ENCODE measurements around the gene ZNF177. TPM values are rescaled to one million over a fixed set of nuclear protein-coding genes. Genes with fewer than 3 reads are reported as not detected.
"Not testable (repeated sequence)": the region's sequence is repeated elsewhere in the genome, so short reads cannot be mapped to it uniquely, and the experiment has no call there.

ZNF177 gene
- polyA plus RNA-seq (2012; ENCODE audit: low read depth, missing spikeins), result 0.98 TPM

DNA sequence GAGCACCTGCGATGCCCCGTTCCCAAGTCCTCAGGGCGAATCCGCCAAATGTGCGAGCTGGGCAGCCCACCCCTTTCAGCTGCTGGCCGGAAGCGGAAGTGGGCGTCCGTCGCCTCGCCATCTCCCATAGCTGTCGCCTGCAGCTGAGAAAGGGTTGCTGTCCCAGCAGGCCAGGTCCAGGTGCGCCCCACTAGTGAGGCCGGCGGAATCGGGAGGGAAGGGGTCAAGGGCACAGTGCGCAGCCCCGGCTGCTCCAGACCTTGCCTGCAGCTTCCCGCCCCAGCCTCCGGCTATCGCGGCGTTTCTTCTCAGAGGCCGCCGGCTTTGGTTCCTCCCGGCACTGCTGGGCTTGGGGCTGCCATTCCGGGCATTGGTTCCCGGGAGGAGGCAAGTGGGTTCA is at the start of gene ZNF177:
TSS of gene ZNF177 (plus strand) at position 109 of the 400 bp plus-strand sequence. CDS start 15,299 bp downstream, outside the sequence.
- TF ChIP-seq PAX5 (IDR thresholded peaks at IDR 0.05; ENCODE audit: insufficient read depth, low read length, severe bottlenecking) (no peak), TAF1 (IDR thresholded peaks at IDR 0.05; ENCODE audit: low read depth, low read length) (no peak), SPI1 (IDR thresholded peaks at IDR 0.05; ENCODE audit: low read depth, low read length) (no peak), POLR2A (IDR thresholded peaks at IDR 0.05; ENCODE audit: low read depth, low read length) (no peak), POLR2AphosphoS5 (IDR thresholded peaks at IDR 0.05; ENCODE audit: low read depth, low read length) (no peak), POU2F2 (IDR thresholded peaks at IDR 0.05; ENCODE audit: low read depth, low read length) (no peak)
- DNase-seq (ENCODE audit: insufficient read length, low spot score) (no peak), FAIRE-seq (no peak)

GRCh38 chr19:9313756-9314155 is 49.1 kb upstream of the ZNF177 start:
- FAIRE-seq (no peak), DNase-seq (ENCODE audit: insufficient read length, low spot score) (no peak)
- TF ChIP-seq TAF1 (IDR thresholded peaks at IDR 0.05; ENCODE audit: low read depth, low read length) (no peak), POU2F2 (IDR thresholded peaks at IDR 0.05; ENCODE audit: low read depth, low read length) (no peak), POLR2AphosphoS5 (IDR thresholded peaks at IDR 0.05; ENCODE audit: low read depth, low read length) (no peak), SPI1 (IDR thresholded peaks at IDR 0.05; ENCODE audit: low read depth, low read length) (no peak), POLR2A (IDR thresholded peaks at IDR 0.05; ENCODE audit: low read depth, low read length) (no peak), PAX5 (IDR thresholded peaks at IDR 0.05; ENCODE audit: insufficient read depth, low read length, severe bottlenecking) (no peak)

- TF ChIP-seq TAF1 (IDR thresholded peaks at IDR 0.05; ENCODE audit: low read depth, low read length) (no peak), POLR2AphosphoS5 (IDR thresholded peaks at IDR 0.05; ENCODE audit: low read depth, low read length) (no peak), POU2F2 (IDR thresholded peaks at IDR 0.05; ENCODE audit: low read depth, low read length) (no peak), PAX5 (IDR thresholded peaks at IDR 0.05; ENCODE audit: insufficient read depth, low read length, severe bottlenecking) (no peak), POLR2A (IDR thresholded peaks at IDR 0.05; ENCODE audit: low read depth, low read length) (no peak), SPI1 (IDR thresholded peaks at IDR 0.05; ENCODE audit: low read depth, low read length) (no peak)
- no peak for DNase-seq (ENCODE audit: insufficient read length, low spot score)
- FAIRE-seq, result no peak
Observed at GRCh38 chr19:9321338-9321737, 41.5 kb upstream of the ZNF177 start.

GRCh38 chr19:9321756-9322155 is 41.1 kb upstream of the ZNF177 start:
- not testable (repeated sequence) for FAIRE-seq; DNase-seq (ENCODE audit: insufficient read length, low spot score)

- FAIRE-seq; DNase-seq (ENCODE audit: insufficient read length, low spot score): not testable (repeated sequence)
Observed at GRCh38 chr19:9322201-9322600, 40.6 kb upstream of the ZNF177 start.

- FAIRE-seq (peak; percentile 83), DNase-seq (ENCODE audit: insufficient read length, low spot score) (peak; percentile 30)
- TF ChIP-seq TAF1 (IDR thresholded peaks at IDR 0.05; ENCODE audit: low read depth, low read length) (no peak), POU2F2 (IDR thresholded peaks at IDR 0.05; ENCODE audit: low read depth, low read length) (0 out of 2 replicates have a peak, but pooled peaks have one; percentile 31)
Observed at GRCh38 chr19:9323557-9323918, 39.3 kb upstream of the ZNF177 start.

- peak; percentile 85 for DNase-seq (ENCODE audit: insufficient read length, low spot score)
- TF ChIP-seq POU2F2 (IDR thresholded peaks at IDR 0.05; ENCODE audit: low read depth, low read length), result no peak
- peak; percentile 66 for TF ChIP-seq TAF1 (IDR thresholded peaks at IDR 0.05; ENCODE audit: low read depth, low read length)
- TF ChIP-seq POLR2A (IDR thresholded peaks at IDR 0.05; ENCODE audit: low read depth, low read length), result peak; percentile 73
- TF ChIP-seq SPI1 (IDR thresholded peaks at IDR 0.05; ENCODE audit: low read depth, low read length), result 0 out of 2 replicates have a peak, but pooled peaks have one; percentile 5
- TF ChIP-seq PAX5 (IDR thresholded peaks at IDR 0.05; ENCODE audit: insufficient read depth, low read length, severe bottlenecking), result no peak
- TF ChIP-seq POLR2AphosphoS5 (IDR thresholded peaks at IDR 0.05; ENCODE audit: low read depth, low read length), result peak; percentile 62; the same call in 1 of the 2 replicates
- peak; percentile 99 for FAIRE-seq
Observed at GRCh38 chr19:9323919-9324583, 38.8 kb upstream of the ZNF177 start, which contains the start of gene ZNF559. Gene ZNF559, plus strand, starts transcription at chr19:9324179. Its CDS starts 14,371 bp downstream, at chr19:9338550.

DNA sequence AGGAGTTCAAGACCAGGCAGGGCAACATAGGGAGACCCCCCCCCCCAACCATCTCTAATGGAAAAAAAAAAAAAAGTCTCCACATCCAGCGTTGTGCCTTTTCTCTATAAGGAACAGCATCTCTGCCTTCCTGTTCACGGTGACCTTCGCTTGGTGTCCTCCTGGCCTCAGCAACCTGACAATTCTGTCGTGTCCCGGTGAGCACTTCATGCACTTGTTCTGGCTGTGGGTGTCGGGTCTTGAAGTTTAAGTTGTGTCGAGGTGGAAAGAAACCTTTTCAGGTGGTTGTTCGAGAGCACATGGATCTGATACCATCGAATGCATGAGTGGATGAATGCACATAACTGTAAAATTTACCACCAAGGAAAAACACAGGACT is 38.2 kb upstream of the ZNF177 start:
- no peak for DNase-seq (ENCODE audit: insufficient read length, low spot score)
- TF ChIP-seq POLR2A (IDR thresholded peaks at IDR 0.05; ENCODE audit: low read depth, low read length) (no peak), SPI1 (IDR thresholded peaks at IDR 0.05; ENCODE audit: low read depth, low read length) (no peak), POLR2AphosphoS5 (IDR thresholded peaks at IDR 0.05; ENCODE audit: low read depth, low read length) (no peak), POU2F2 (IDR thresholded peaks at IDR 0.05; ENCODE audit: low read depth, low read length) (no peak), PAX5 (IDR thresholded peaks at IDR 0.05; ENCODE audit: insufficient read depth, low read length, severe bottlenecking) (no peak), TAF1 (IDR thresholded peaks at IDR 0.05; ENCODE audit: low read depth, low read length) (no peak)
- FAIRE-seq, result peak; percentile 54

DNA sequence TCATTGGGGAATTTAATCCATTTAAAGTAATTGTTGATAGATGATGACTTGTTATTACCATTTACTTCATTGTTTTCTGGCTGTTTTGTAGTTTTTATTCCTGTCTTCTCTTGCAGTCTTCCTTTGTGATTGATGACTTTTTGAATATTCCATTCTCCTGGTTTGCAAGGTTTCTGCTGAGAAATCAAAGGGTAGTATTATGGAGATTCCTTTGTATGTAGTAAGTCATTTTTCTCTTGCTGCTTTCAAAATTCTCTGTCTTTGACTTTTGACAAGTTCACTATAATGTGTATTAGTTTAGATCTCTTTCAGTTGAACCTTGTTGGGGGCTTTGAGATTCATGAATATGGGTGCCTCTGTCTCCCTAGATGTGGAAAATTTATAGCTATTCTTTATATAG is 32.8 kb upstream of the ZNF177 start:
- DNase-seq (ENCODE audit: insufficient read length, low spot score) (no peak), FAIRE-seq (no peak)
- TF ChIP-seq POU2F2 (IDR thresholded peaks at IDR 0.05; ENCODE audit: low read depth, low read length) (no peak), POLR2AphosphoS5 (IDR thresholded peaks at IDR 0.05; ENCODE audit: low read depth, low read length) (no peak), TAF1 (IDR thresholded peaks at IDR 0.05; ENCODE audit: low read depth, low read length) (no peak), SPI1 (IDR thresholded peaks at IDR 0.05; ENCODE audit: low read depth, low read length) (no peak), PAX5 (IDR thresholded peaks at IDR 0.05; ENCODE audit: insufficient read depth, low read length, severe bottlenecking) (no peak), POLR2A (IDR thresholded peaks at IDR 0.05; ENCODE audit: low read depth, low read length) (no peak)

GRCh38 chr19:9342610-9343304 is 20.1 kb upstream of the ZNF177 start:
- DNase-seq (ENCODE audit: insufficient read length, low spot score) (no peak), FAIRE-seq (no peak)
- no peak for TF ChIP-seq POLR2A (IDR thresholded peaks at IDR 0.05; ENCODE audit: low read depth, low read length)
- TF ChIP-seq SPI1 (IDR thresholded peaks at IDR 0.05; ENCODE audit: low read depth, low read length), result no peak
- no peak for TF ChIP-seq TAF1 (IDR thresholded peaks at IDR 0.05; ENCODE audit: low read depth, low read length)
- TF ChIP-seq POLR2AphosphoS5 (IDR thresholded peaks at IDR 0.05; ENCODE audit: low read depth, low read length), result no peak
- TF ChIP-seq POU2F2 (IDR thresholded peaks at IDR 0.05; ENCODE audit: low read depth, low read length), result no peak
- TF ChIP-seq PAX5 (IDR thresholded peaks at IDR 0.05; ENCODE audit: insufficient read depth, low read length, severe bottlenecking), result no peak

Measured in GM12891 (cell line).